BE2C (cell line): ENCODE measurements around the gene SMYD4.
A peak's percentile ranks its signal among the peaks of the same experiment; 100 is the strongest.

Source experiments
- DNase-seq: peaks from one replicate; pipeline ENCODE4 v3.0.0-alpha.2; 2020
- H3K27me3 ChIP-seq: fragments of 250-450 bp; sonication (Bioruptor Pico); 2 replicates; pipeline ENCODE4 v1.5.1; 2020; ENCODE audit warnings: mild to moderate bottlenecking
- H3K36me3 ChIP-seq: fragments of 250-450 bp; sonication (Bioruptor Pico); 2 replicates; pipeline ENCODE4 v1.5.1; 2020; ENCODE audit warnings: mild to moderate bottlenecking
- H3K4me1 ChIP-seq: fragments of 250-450 bp; sonication (Bioruptor Pico); 2 replicates; pipeline ENCODE4 v1.5.1; 2020
- H3K4me3 ChIP-seq: 2 replicates; pipeline ENCODE4 v1.5.1; 2011; ENCODE audit warnings: low read depth, low read length
- H3K9me3 ChIP-seq: fragments of 250-450 bp; sonication (Bioruptor Pico); 2 replicates; pipeline ENCODE4 v1.5.1; 2020
- TF ChIP-seq, protein P1 (sequence below): IDR thresholded peaks from 2 replicates; pipeline ENCODE4 v1.5.1; 2012; ENCODE audit warnings: mild to moderate bottlenecking, low read depth, low read length

SMYD4 gene

DNA sequence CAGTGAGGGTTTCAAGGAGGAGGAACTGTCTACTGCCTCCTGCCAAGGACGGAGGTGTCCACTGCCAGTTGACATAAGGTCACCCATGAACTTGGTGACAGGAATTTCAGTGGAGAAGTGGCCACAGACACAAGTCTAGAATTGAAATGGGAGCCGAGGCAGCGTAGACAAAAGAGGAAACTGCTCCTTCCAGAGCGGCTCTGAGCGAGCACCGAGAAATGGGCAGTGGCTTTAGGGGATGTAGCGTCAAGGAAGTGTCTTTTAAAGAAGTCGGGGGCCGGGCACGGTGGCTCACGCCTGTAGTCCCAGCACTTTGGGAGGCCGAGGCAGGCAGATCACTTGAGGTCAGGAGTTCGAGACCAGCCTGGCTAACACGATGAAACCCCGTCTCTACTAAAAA is 70.9 kb downstream of the SMYD4 start:
- no peak for DNase-seq
- Histone ChIP-seq H3K27me3 (no peaks in the 10 kb centered on the region), H3K4me1 (peaks cover 25% of the 10 kb centered on the region), H3K36me3 (no peaks in the 10 kb centered on the region), H3K9me3 (no peaks in the 10 kb centered on the region), H3K4me3 (no peak overlapping the region)
- TF ChIP-seq, protein P1, sequence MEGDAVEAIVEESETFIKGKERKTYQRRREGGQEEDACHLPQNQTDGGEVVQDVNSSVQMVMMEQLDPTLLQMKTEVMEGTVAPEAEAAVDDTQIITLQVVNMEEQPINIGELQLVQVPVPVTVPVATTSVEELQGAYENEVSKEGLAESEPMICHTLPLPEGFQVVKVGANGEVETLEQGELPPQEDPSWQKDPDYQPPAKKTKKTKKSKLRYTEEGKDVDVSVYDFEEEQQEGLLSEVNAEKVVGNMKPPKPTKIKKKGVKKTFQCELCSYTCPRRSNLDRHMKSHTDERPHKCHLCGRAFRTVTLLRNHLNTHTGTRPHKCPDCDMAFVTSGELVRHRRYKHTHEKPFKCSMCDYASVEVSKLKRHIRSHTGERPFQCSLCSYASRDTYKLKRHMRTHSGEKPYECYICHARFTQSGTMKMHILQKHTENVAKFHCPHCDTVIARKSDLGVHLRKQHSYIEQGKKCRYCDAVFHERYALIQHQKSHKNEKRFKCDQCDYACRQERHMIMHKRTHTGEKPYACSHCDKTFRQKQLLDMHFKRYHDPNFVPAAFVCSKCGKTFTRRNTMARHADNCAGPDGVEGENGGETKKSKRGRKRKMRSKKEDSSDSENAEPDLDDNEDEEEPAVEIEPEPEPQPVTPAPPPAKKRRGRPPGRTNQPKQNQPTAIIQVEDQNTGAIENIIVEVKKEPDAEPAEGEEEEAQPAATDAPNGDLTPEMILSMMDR = no peak

DNA sequence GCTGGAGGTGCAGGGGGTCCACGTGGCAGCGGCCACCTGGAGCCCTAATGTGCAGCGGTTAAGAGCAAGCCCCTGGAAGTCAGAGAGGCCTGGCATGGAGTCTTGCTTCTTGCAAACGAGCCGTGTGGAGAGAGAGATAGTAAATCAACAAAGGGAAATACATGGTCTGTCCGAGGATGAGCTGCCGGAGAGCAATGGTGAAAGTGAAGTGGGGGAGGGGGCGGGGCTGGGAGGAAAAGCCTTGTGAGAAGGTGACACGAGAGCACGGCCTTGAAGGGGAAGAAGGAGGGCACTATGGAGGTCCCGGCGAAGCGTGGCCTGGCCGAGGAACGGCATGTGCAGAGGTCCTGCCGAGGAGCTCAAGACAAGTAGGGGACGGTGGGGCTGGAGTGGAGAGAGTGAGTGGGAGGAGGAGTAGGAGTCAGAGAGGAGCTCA is 73.9 kb downstream of the SMYD4 start:
- H3K36me3 ChIP-seq = no peaks in the 10 kb centered on the region
- TF ChIP-seq, protein P1 = no peak
- DNase-seq = no peak
- H3K27me3 ChIP-seq = no peaks in the 10 kb centered on the region
- H3K4me3 ChIP-seq = no peak overlapping the region; the same call in 1 of the 2 replicates
- peaks cover 14% of the 10 kb centered on the region for H3K4me1 ChIP-seq
- H3K9me3 ChIP-seq = no peaks in the 10 kb centered on the region

DNA sequence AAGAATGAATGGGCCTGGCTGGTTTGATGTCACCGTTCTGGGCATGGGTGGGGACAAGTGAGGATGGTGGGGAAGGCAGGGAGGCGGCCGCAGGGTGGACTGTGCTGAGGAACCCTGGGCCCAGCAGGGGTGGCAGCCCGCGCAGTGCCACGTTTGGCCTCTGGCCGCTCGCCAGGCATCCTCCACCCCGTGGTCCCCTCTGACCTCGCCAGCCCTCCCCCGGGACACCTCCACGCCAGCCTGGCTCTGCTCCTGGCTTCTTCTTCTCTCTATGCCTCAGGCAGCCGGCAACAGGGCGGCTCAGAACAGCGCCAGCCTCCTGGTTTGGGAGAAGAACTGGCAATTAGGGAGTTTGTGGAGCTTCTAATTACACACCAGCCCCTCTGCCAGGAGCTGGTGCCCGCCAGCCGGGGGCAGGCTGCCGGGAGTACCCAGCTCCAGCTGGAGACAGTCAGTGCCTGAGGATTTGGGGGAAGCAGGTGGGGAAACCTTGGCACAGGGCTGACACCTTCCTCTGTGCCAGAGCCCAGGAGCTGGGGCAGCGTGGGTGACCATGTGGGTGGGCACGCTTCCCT is 74.4 kb downstream of the SMYD4 start:
- TF ChIP-seq, protein P1 = no peak
- no peaks in the 10 kb centered on the region for H3K27me3 ChIP-seq
- DNase-seq = peak; percentile 63
- peaks cover 14% of the 10 kb centered on the region for H3K4me1 ChIP-seq
- no peak overlapping the region; the same call in 1 of the 2 replicates for H3K4me3 ChIP-seq
- no peaks in the 10 kb centered on the region for H3K9me3 ChIP-seq
- no peaks in the 10 kb centered on the region for H3K36me3 ChIP-seq

DNA sequence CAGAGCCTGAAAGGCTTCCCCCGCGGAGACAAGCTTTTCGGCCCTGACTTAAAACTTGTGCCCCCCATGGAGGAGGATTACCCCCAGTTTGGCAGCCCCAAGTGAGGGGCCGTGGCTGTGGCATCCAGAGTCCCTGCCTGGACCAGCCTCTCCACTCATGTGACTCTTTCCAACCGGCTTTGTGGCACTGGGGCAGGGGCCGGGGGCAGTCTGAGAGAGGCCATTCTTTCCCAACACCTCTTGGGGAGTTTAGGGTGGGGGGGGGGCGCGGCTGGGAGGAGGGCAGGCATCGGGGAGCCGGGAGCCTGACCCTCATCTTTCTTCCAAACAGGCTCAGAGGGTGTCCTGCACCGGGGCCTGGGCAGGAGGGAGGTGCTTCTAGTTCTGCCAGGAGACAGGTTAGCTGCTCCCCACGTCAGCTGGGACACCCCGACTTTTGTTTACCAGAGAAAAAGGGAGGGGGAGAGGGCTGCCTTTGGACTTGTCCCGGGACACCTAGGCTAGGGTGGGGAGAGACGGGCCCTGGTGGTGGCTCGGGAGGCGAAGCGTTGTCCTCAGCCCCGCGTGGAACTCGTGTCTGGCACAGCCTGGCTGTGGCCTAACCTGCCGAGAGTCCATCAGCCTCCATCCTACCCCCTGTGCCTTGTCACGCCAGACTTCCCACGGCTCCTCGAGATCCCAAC is 75.1 kb downstream of the SMYD4 start:
- no peaks in the 10 kb centered on the region for H3K27me3 ChIP-seq
- H3K4me1 ChIP-seq = peaks cover 14% of the 10 kb centered on the region
- H3K4me3 ChIP-seq = no peak overlapping the region
- H3K9me3 ChIP-seq = no peaks in the 10 kb centered on the region
- TF ChIP-seq, protein P1 = no peak
- H3K36me3 ChIP-seq = no peaks in the 10 kb centered on the region
- DNase-seq = no peak

DNA sequence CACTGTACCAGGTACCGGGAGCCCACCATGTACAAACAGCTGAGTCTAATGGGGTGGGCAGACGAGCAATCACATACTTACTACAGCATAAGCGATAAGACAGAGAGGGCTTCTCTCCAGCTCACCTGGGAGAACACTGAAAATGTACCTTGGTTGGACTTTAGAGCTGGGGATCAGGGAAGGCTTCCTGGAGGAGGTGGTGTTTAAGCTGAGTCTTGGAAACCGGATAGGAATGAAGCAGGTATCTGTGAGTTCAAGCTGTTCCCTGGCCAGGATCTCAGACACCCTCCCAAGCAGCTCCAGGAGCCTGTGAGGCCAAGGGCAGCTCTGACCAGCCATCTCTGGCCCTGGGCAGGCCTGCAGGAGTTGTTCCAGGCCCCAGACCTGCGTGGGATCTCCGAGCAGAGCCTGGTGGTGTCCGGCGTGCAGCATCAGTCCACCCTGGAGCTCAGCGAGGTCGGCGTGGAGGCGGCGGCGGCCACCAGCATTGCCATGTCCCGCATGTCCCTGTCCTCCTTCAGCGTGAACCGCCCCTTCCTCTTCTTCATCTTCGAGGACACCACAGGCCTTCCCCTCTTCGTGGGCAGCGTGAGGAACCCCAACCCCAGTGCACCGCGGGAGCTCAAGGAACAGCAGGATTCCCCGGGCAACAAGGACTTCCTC is 75.8 kb downstream of the SMYD4 start:
- Histone ChIP-seq H3K27me3 (no peaks in the 10 kb centered on the region), H3K4me3 (no peak overlapping the region), H3K36me3 (no peaks in the 10 kb centered on the region), H3K4me1 (peaks cover 14% of the 10 kb centered on the region), H3K9me3 (no peaks in the 10 kb centered on the region)
- DNase-seq = no peak
- TF ChIP-seq, protein P1 = no peak
